ENCODE measurements around the gene TWF1.
A peak's percentile ranks its signal among the peaks of the same experiment; 100 is the strongest.

TWF1 gene

GRCh38 chr12:43805860-43806736 lies at the start of gene TWF1:
TSS of gene TWF1 (minus strand) at chr12:43806317. CDS start at chr12:43806245, 72 bp downstream.
- DNase-seq (ENCODE audit: low read depth) = peak; percentile 80

- DNase-seq (ENCODE audit: low read depth) = no peak
Observed at GRCh38 chr12:43852744-43853143, 46.6 kb upstream of the TWF1 start.

- peak; percentile 23 for DNase-seq (ENCODE audit: low read depth)
Observed at GRCh38 chr12:43848786-43849185, 42.7 kb upstream of the TWF1 start.

GRCh38 chr12:43848226-43848507 lies 42.0 kb upstream of the TWF1 start:
- DNase-seq (ENCODE audit: low read depth) = no peak

GRCh38 chr12:43847425-43848225 lies 41.5 kb upstream of the TWF1 start:
- DNase-seq (ENCODE audit: low read depth) = peak; percentile 70

- DNase-seq (ENCODE audit: low read depth) = no peak
Observed at GRCh38 chr12:43842259-43842658, 36.1 kb upstream of the TWF1 start.

- DNase-seq (ENCODE audit: low read depth) = no peak
Observed at GRCh38 chr12:43841253-43841652, 35.1 kb upstream of the TWF1 start.

GRCh38 chr12:43840338-43840737 lies 34.2 kb upstream of the TWF1 start:
- DNase-seq (ENCODE audit: low read depth) = no peak

GRCh38 chr12:43836475-43836989 lies 30.4 kb upstream of the TWF1 start:
- DNase-seq (ENCODE audit: low read depth) = peak; percentile 27

- DNase-seq (ENCODE audit: low read depth) = peak; percentile 64
Observed at GRCh38 chr12:43835656-43836474, 29.7 kb upstream of the TWF1 start, which contains the start of gene TMEM117. TSS of gene TMEM117 (plus strand) at chr12:43836081.

- DNase-seq (ENCODE audit: low read depth) = no peak
Observed at GRCh38 chr12:43835264-43835655, 29.1 kb upstream of the TWF1 start.

GRCh38 chr12:43832463-43833168 lies 26.5 kb upstream of the TWF1 start:
- no peak for DNase-seq (ENCODE audit: low read depth)

- no peak for DNase-seq (ENCODE audit: low read depth)
Observed at GRCh38 chr12:43827093-43827492, 21.0 kb upstream of the TWF1 start.

GRCh38 chr12:43826681-43827080 lies 20.6 kb upstream of the TWF1 start:
- no peak for DNase-seq (ENCODE audit: low read depth)

- no peak for DNase-seq (ENCODE audit: low read depth)
Observed at GRCh38 chr12:43824207-43824775, 18.2 kb upstream of the TWF1 start.

GRCh38 chr12:43816168-43816567 lies 10.1 kb upstream of the TWF1 start:
- DNase-seq (ENCODE audit: low read depth) = peak; percentile 53

GRCh38 chr12:43815416-43815815 lies 9.3 kb upstream of the TWF1 start:
- DNase-seq (ENCODE audit: low read depth) = no peak

GRCh38 chr12:43812926-43813325 lies 6.8 kb upstream of the TWF1 start:
- peak; percentile 32 for DNase-seq (ENCODE audit: low read depth)

- no peak for DNase-seq (ENCODE audit: low read depth)
Observed at GRCh38 chr12:43812057-43812456, 5.9 kb upstream of the TWF1 start.

GRCh38 chr12:43807386-43807785 lies 1.3 kb upstream of the TWF1 start:
- DNase-seq (ENCODE audit: low read depth) = no peak

GRCh38 chr12:43806737-43807072 lies 588 bp upstream of the TWF1 start:
- DNase-seq (ENCODE audit: low read depth) = peak; percentile 19

Measured in ELR (cell line).